NCI-H2107 (cell line): ENCODE results near the gene NCOA3.
"Not testable (repeated sequence)": the region's sequence is repeated elsewhere in the genome, so short reads cannot be mapped to it uniquely, and the experiment has no call there.

Experiments
- DNase-seq: peaks from one replicate; lab custom pipeline; 2025; lab: John Stamatoyannopoulos, UW

Gene NCOA3

GRCh38 chr20:47468290-47469050 lies 33.2 kb upstream of the NCOA3 start:
- no peak for DNase-seq

GRCh38 chr20:47475419-47476044 lies 26.2 kb upstream of the NCOA3 start:
- DNase-seq: no peak

- no peak for DNase-seq
Measured at GRCh38 chr20:47476452-47476851, 25.2 kb upstream of the NCOA3 start.

GRCh38 chr20:47479093-47479492 lies 22.6 kb upstream of the NCOA3 start:
- no peak for DNase-seq

- no peak for DNase-seq
Measured at GRCh38 chr20:47479506-47479905, 22.2 kb upstream of the NCOA3 start.

- DNase-seq: no peak
Measured at GRCh38 chr20:47480239-47480638, 21.4 kb upstream of the NCOA3 start.

- DNase-seq: no peak
Measured at GRCh38 chr20:47480705-47481104, 21.0 kb upstream of the NCOA3 start.

- DNase-seq: no peak
Measured at GRCh38 chr20:47481330-47482216, 20.1 kb upstream of the NCOA3 start.

GRCh38 chr20:47482705-47483104 lies 19.0 kb upstream of the NCOA3 start:
- DNase-seq: no peak

GRCh38 chr20:47484303-47484702 lies 17.4 kb upstream of the NCOA3 start:
- no peak for DNase-seq

- DNase-seq: no peak
Measured at GRCh38 chr20:47487175-47487917, 14.3 kb upstream of the NCOA3 start.

GRCh38 chr20:47489448-47489872 lies 12.2 kb upstream of the NCOA3 start:
- no peak for DNase-seq

- no peak for DNase-seq
Measured at GRCh38 chr20:47490795-47491194, 10.9 kb upstream of the NCOA3 start.

- no peak for DNase-seq
Measured at GRCh38 chr20:47492284-47492683, 9.4 kb upstream of the NCOA3 start.

GRCh38 chr20:47493175-47493962 lies 8.3 kb upstream of the NCOA3 start:
- DNase-seq: no peak

- no peak for DNase-seq
Measured at GRCh38 chr20:47493963-47494293, 7.8 kb upstream of the NCOA3 start.

GRCh38 chr20:47494606-47495005 lies 7.1 kb upstream of the NCOA3 start:
- not testable (repeated sequence) for DNase-seq

GRCh38 chr20:47496118-47496517 lies 5.6 kb upstream of the NCOA3 start:
- DNase-seq: no peak

GRCh38 chr20:47498606-47499005 lies 3.1 kb upstream of the NCOA3 start:
- DNase-seq: no peak

GRCh38 chr20:47499053-47499452 lies 2.6 kb upstream of the NCOA3 start:
- no peak for DNase-seq

- DNase-seq: not testable (repeated sequence)
Measured at GRCh38 chr20:47500082-47500481, 1.6 kb upstream of the NCOA3 start.
